Posterior cingulate gyrus (tissue), 11 donors: ENCODE data around the gene IFNG-AS1.

Experiments
- DNase-seq, 10 donors: peaks; one replicate each; pipeline versions ENCODE4 v3.0.0 to v3.0.0-alpha.2; 2020 to 2021; ENCODE audit warnings: mixed read lengths in 3 of 10
- intact Hi-C: fragments of 100-400 bp; cut with DNase I; formaldehyde crosslinking; loops from one replicate; pipeline ENCODE4 v1.15.1; 2023

IFNG-AS1 gene

GRCh38 chr12:68031881-68032739, 42.9 kb downstream of the IFNG-AS1 start:
- intact Hi-C loops = no loop called here
- no peak for DNase-seq

- intact Hi-C loops = no loop called here
- DNase-seq = no peak
These were observed 45.3 kb downstream of the IFNG-AS1 start for GRCh38 chr12:68034567-68034966.

- intact Hi-C loops = no loop called here
- no peak for DNase-seq
These were observed 47.4 kb downstream of the IFNG-AS1 start for GRCh38 chr12:68036642-68037041.

- DNase-seq = no peak
- intact Hi-C loops = no loop called here
These were observed 48.5 kb downstream of the IFNG-AS1 start for GRCh38 chr12:68037616-68038255.

GRCh38 chr12:68038650-68039049, 49.4 kb downstream of the IFNG-AS1 start:
- no peak for DNase-seq
- intact Hi-C loops = no loop called here

- DNase-seq = peak in 7 of 10 donors; percentile 25 to 86 (median 64)
- intact Hi-C loops = loop anchor here (2.0 to 5.0 kb wide), 3 partner anchors 118 to 276 kb away; partner anchors contain the start of gene IFNG
These were observed 51.3 kb downstream of the IFNG-AS1 start for GRCh38 chr12:68040450-68041075.

GRCh38 chr12:68042212-68042699, 53.0 kb downstream of the IFNG-AS1 start:
- intact Hi-C loops = loop anchor here (5.0 kb wide), 1 partner anchor 180 kb away; no protein-coding TSS in a partner anchor
- no peak for DNase-seq

GRCh38 chr12:68043435-68043834, 54.2 kb downstream of the IFNG-AS1 start:
- DNase-seq = no peak
- intact Hi-C loops = loop anchor here (5.0 kb wide), 1 partner anchor 179 kb away; no protein-coding TSS in a partner anchor

GRCh38 chr12:68048648-68049297, 59.5 kb downstream of the IFNG-AS1 start:
- DNase-seq = no peak
- intact Hi-C loops = no loop called here

- no peak for DNase-seq
- intact Hi-C loops = no loop called here
These were observed 67.1 kb downstream of the IFNG-AS1 start for GRCh38 chr12:68056300-68056699.

- intact Hi-C loops = no loop called here
- peak in 1 of 10 donors; percentile 47 for DNase-seq
These were observed 74.8 kb downstream of the IFNG-AS1 start for GRCh38 chr12:68063900-68064590.

GRCh38 chr12:68065163-68065562, 75.9 kb downstream of the IFNG-AS1 start:
- intact Hi-C loops = no loop called here

GRCh38 chr12:68065687-68066086, 76.4 kb downstream of the IFNG-AS1 start:
- intact Hi-C loops = no loop called here
- DNase-seq = no peak

More at GRCh38 chr12:68065163-68065562, 75.9 kb downstream of the IFNG-AS1 start:
- no peak for DNase-seq

- intact Hi-C loops = no loop called here
- DNase-seq = no peak
These were observed 78.6 kb downstream of the IFNG-AS1 start for GRCh38 chr12:68067762-68068376.

GRCh38 chr12:68069275-68069674, 80.0 kb downstream of the IFNG-AS1 start:
- intact Hi-C loops = no loop called here
- no peak for DNase-seq
